PC-3 (cell line): ENCODE measurements around the gene KMT2E.

Source experiments
- CTCF ChIP-seq: fragments of 300-600 bp; sonication (generic); conservative IDR thresholded peaks from 2 replicates; pipeline ENCODE4 v1.5.1; 2017; ENCODE audit warnings: antibody characterized with exemption, low read depth, mild to moderate bottlenecking, low read length
- EZH2 ChIP-seq: fragments of 300-600 bp; sonication (generic); IDR thresholded peaks from one replicate; pipeline ENCODE4 v1.6.1; 2017; ENCODE audit warnings: antibody characterized with exemption, mild to moderate bottlenecking, low read length; ENCODE audit not compliant: unreplicated experiment

DNA sequence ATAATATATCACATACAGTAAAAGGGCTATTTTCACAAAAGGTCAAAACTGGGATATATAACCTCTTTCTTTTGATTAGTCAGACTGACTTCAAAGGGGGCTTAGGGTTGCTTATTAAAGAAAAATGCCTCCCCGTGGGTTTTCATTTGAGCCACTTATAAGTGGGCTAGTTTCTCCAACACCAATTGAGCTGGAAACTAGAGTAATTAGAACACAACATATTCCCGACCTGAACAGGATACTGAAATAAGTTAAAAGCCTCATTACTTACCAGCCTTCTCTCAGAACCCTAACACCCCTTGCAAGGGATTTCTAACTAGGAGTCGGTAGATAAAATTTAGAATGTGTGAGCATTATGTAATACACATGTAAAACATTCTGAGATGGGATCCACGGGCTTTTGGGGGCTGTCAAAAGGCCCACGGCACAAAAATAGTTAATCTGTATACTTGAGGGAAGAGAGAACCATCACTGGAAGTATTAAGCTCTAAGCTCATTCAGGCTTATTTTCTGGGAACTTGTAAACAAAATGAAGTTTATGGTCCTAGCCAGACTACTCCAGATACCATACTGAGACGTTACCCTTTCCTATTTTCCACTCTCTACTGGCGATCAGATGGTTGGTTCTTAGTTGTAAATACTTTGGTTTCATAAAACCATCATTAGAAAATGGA lies 29.3 kb upstream of the KMT2E start:
- TF ChIP-seq CTCF (no peak), EZH2 (no peak)
